ENCODE measurements around the gene NUP205. TPM values are rescaled to one million over a fixed set of nuclear protein-coding genes. Genes with fewer than 3 reads are reported as not detected.

NUP205 gene
- total RNA-seq, 4 donors from 2014 or later = 27.6 to 33.9 (median 28.8) TPM

GRCh38 chr7:135597181-135597925, 39.6 kb downstream of the NUP205 start:
- intact Hi-C loops (cut with DNase I; ENCODE audit: low total_unique reads) = no loop called here
- no peak overlapping the region for H3K4me3 ChIP-seq (ENCODE audit: low read depth, poor library complexity, severe bottlenecking)
- WGBS, 2 donors = 40 to 50% methylated on average over 2 of the region's 2 CpGs

GRCh38 chr7:135597926-135598305, 40.2 kb downstream of the NUP205 start:
- DNase-seq (ENCODE audit: low spot score in 2 of 2) = no peak
- WGBS, 2 donors = 60 to 63% methylated on average over 6 of the region's 6 CpGs
- TF ChIP-seq POLR2A (IDR thresholded peaks at IDR 0.05) = no peak
- no peak for TF ChIP-seq CTCF (IDR thresholded peaks at IDR 0.05)
- no peak overlapping the region for H3K4me3 ChIP-seq (ENCODE audit: low read depth, poor library complexity, severe bottlenecking)
- intact Hi-C loops (cut with DNase I; ENCODE audit: low total_unique reads) = no loop called here

More at GRCh38 chr7:135597181-135597925, 39.6 kb downstream of the NUP205 start:
- no peak for DNase-seq (ENCODE audit: low spot score in 2 of 2)
- TF ChIP-seq POLR2A (IDR thresholded peaks at IDR 0.05) (no peak), CTCF (IDR thresholded peaks at IDR 0.05) (no peak)

GRCh38 chr7:135599471-135599870, 41.8 kb downstream of the NUP205 start:
- intact Hi-C loops (cut with DNase I; ENCODE audit: low total_unique reads) = no loop called here
- DNase-seq (ENCODE audit: low spot score in 2 of 2) = no peak
- H3K4me3 ChIP-seq (ENCODE audit: low read depth, poor library complexity, severe bottlenecking) = no peak overlapping the region
- no peak for TF ChIP-seq POLR2A (IDR thresholded peaks at IDR 0.05)
- TF ChIP-seq CTCF (IDR thresholded peaks at IDR 0.05) = no peak

GRCh38 chr7:135600226-135600625, 42.5 kb downstream of the NUP205 start:
- WGBS, 2 donors = 96 to 97% methylated on average over 2 of the region's 2 CpGs
- no peak for DNase-seq (ENCODE audit: low spot score in 2 of 2)
- intact Hi-C loops (cut with DNase I; ENCODE audit: low total_unique reads) = no loop called here
- H3K4me3 ChIP-seq (ENCODE audit: low read depth, poor library complexity, severe bottlenecking) = no peak overlapping the region
- TF ChIP-seq CTCF (IDR thresholded peaks at IDR 0.05) = no peak
- no peak for TF ChIP-seq POLR2A (IDR thresholded peaks at IDR 0.05)

GRCh38 chr7:135601182-135601581, 43.5 kb downstream of the NUP205 start:
- no peak overlapping the region for H3K4me3 ChIP-seq (ENCODE audit: low read depth, poor library complexity, severe bottlenecking)
- TF ChIP-seq POLR2A (IDR thresholded peaks at IDR 0.05) (no peak), CTCF (IDR thresholded peaks at IDR 0.05) (no peak)
- DNase-seq (ENCODE audit: low spot score in 2 of 2) = no peak
- intact Hi-C loops (cut with DNase I; ENCODE audit: low total_unique reads) = no loop called here

- 55 to 71% methylated on average over 1 of the region's 1 CpG for WGBS, 2 donors
- DNase-seq (ENCODE audit: low spot score in 2 of 2) = no peak
- intact Hi-C loops (cut with DNase I; ENCODE audit: low total_unique reads) = no loop called here
- H3K4me3 ChIP-seq (ENCODE audit: low read depth, poor library complexity, severe bottlenecking) = no peak overlapping the region
- TF ChIP-seq POLR2A (IDR thresholded peaks at IDR 0.05) (no peak), CTCF (IDR thresholded peaks at IDR 0.05) (no peak)
Measured at GRCh38 chr7:135602304-135602703, 44.6 kb downstream of the NUP205 start.
